HepG2 (cell line): ENCODE measurements around the gene MAN1A1. TPM values are rescaled to one million over a fixed set of nuclear protein-coding genes. Genes with fewer than 3 reads are reported as not detected.
A peak's percentile ranks its signal among the peaks of the same experiment; 100 is the strongest.

Source experiments
- ATAC-seq: fragments of 200-7000 bp; cut with Tn5 transposase; 3 replicates; pipeline ENCODE4 v1.9.1; 2020; ENCODE audit warnings: mild to moderate bottlenecking, moderate library complexity
- BruUV-seq: library from RNA; stranded (reverse); fragments of 400-500 nt; replicated peaks from 2 replicates; lab custom pipeline; 2021; lab: Mats Ljungman, UMichigan
- CTCF ChIA-PET: fragments of 300-600 bp; formaldehyde crosslinking; extraction: SDS; loops from one replicate; lab custom pipeline; 2021; ENCODE audit warnings: low total read pairs, inconsistent platforms, low intra/inter-chr PET ratio; lab: Yijun Ruan, JAX
- POLR2A ChIA-PET: fragments of 350-600 bp; sonication (Branson Sonifier 250); formaldehyde crosslinking; loops from one replicate; lab custom pipeline; 2020; ENCODE audit warnings: antibody characterized with exemption, inconsistent platforms; lab: Yijun Ruan, JAX
- DNase-seq: peaks from one replicate; pipeline ENCODE4 v3.0.0-alpha.2; 2015; ENCODE audit warnings: low spot score
- FAIRE-seq: peaks from 3 replicates; lab custom pipeline; 2011; peaks lifted over from hg19 to GRCh38; lab: Jason Lieb, UNC
- H2AFZ ChIP-seq: one replicate; pipeline ENCODE4 v1.6.1; 2011; ENCODE audit warnings: low read length, inconsistent platforms
- H3K27ac ChIP-seq: fragments of 300-600 bp; 3 replicates; pipeline ENCODE4 v1.8.0; 2011; ENCODE audit warnings: mixed run types, mild to moderate bottlenecking, mixed read lengths, low read length, inconsistent platforms; ENCODE audit not compliant: insufficient read depth; ENCODE audit errors: extremely low read length
- H3K27me3 ChIP-seq, 2 experiments: fragments of 200-600 bp in 1 of 2; 2 replicates in 1 of 2; 3 replicates in 1 of 2; pipeline versions ENCODE4 v1.6.0 to v1.8.0; 2011; ENCODE audit warnings: low read length in 2 of 2, mild to moderate bottlenecking in 2 of 2, moderate library complexity in 2 of 2, inconsistent platforms in 1 of 2; ENCODE audit not compliant: insufficient read depth in 2 of 2, control insufficient read depth in 1 of 2
- H3K36me3 ChIP-seq, 2 experiments: fragments of 200-600 bp in 1 of 2; replicated peaks in 1 of 2; 2 replicates in 1 of 2; 3 replicates in 1 of 2; pipeline versions ENCODE4 v1.5.1 to v1.8.0; 2011; ENCODE audit warnings: low read length in 2 of 2, inconsistent platforms in 1 of 2; ENCODE audit not compliant: insufficient read depth in 2 of 2, control insufficient read depth in 1 of 2
- H3K4me1 ChIP-seq: 2 replicates; pipeline ENCODE4 v1.5.1; 2012; ENCODE audit warnings: low read length, inconsistent platforms; ENCODE audit not compliant: insufficient read depth
- H3K4me2 ChIP-seq: 2 replicates; pipeline ENCODE4 v1.6.0; 2011; ENCODE audit warnings: low read depth, low read length, inconsistent platforms
- H3K4me3 ChIP-seq, 3 experiments: fragments of 200-600 bp in 1 of 3; sonication (generic), shearing (Covaris generic) in 1 of 3; replicated peaks in 1 of 3; 2 replicates each; pipeline ENCODE4 v1.5.1; 2011 to 2016; ENCODE audit warnings: low read length in 3 of 3, inconsistent platforms in 2 of 3, low read depth in 2 of 3, mild to moderate bottlenecking in 2 of 3, control low read depth in 1 of 3, mixed read lengths in 1 of 3; ENCODE audit not compliant: insufficient read depth in 1 of 3
- H3K79me2 ChIP-seq: one replicate; pipeline ENCODE4 v1.6.1; 2011; ENCODE audit warnings: low read length, inconsistent platforms; ENCODE audit not compliant: insufficient read depth
- H3K9ac ChIP-seq: 2 replicates; pipeline ENCODE4 v1.6.0; 2011; ENCODE audit warnings: mild to moderate bottlenecking, low read depth, low read length, inconsistent platforms; ENCODE audit not compliant: insufficient read depth
- H3K9me3 ChIP-seq: 2 replicates; pipeline ENCODE4 v1.5.1; 2012; ENCODE audit warnings: mild to moderate bottlenecking, low read length
- H4K20me1 ChIP-seq: 2 replicates; pipeline ENCODE4 v1.6.0; 2011; ENCODE audit warnings: inconsistent platforms, mild to moderate bottlenecking, low read length, moderate library complexity; ENCODE audit not compliant: insufficient read depth
- AGO2 ChIP-seq: fragments of 200-400 bp; formaldehyde crosslinking; optimal IDR thresholded peaks from 2 replicates; pipeline ENCODE3; 2017; ENCODE audit warnings: mild to moderate bottlenecking, low read depth, low read length, moderate library complexity
- BORCS8-MEF2B ChIP-seq: sonication (generic); formaldehyde crosslinking; IDR thresholded peaks from 2 replicates; pipeline ENCODE4 v1.8.0; 2022; ENCODE audit warnings: mild to moderate bottlenecking, missing genetic modification reagents
- HES4 ChIP-seq: sonication (generic); formaldehyde crosslinking; IDR thresholded peaks from 2 replicates; pipeline ENCODE4 v1.9.0; 2021; ENCODE audit warnings: mild to moderate bottlenecking, missing genetic modification reagents, borderline replicate concordance
- HOXA3 ChIP-seq: sonication (generic); formaldehyde crosslinking; IDR thresholded peaks from 2 replicates; pipeline ENCODE4 v1.5.0; 2020; ENCODE audit warnings: missing genetic modification reagents
- IKZF4 ChIP-seq: sonication (generic); formaldehyde crosslinking; IDR thresholded peaks from 2 replicates; pipeline ENCODE4 v1.5.1; 2020; ENCODE audit warnings: borderline replicate concordance, mild to moderate bottlenecking, low read depth, missing genetic modification reagents; ENCODE audit errors: not compliant biosample characterization
- RBM22 ChIP-seq: fragments of 200-400 bp; formaldehyde crosslinking; optimal IDR thresholded peaks from 2 replicates; pipeline ENCODE3; 2017; ENCODE audit warnings: mild to moderate bottlenecking, low read length, moderate library complexity
- ZC3H13 ChIP-seq: sonication (generic); formaldehyde crosslinking; IDR thresholded peaks from 2 replicates; pipeline ENCODE4 v1.8.1; 2023; ENCODE audit warnings: mild to moderate bottlenecking, missing genetic modification reagents, moderate library complexity
- ZNF282 ChIP-seq: fragments of 450-650 bp; IDR thresholded peaks from 2 replicates; pipeline ENCODE4 v1.6.1; 2018; ENCODE audit not compliant: partially characterized antibody
- ZNF547 ChIP-seq: sonication (generic); formaldehyde crosslinking; IDR thresholded peaks from 2 replicates; pipeline ENCODE4 v1.5.1; 2020; ENCODE audit warnings: mild to moderate bottlenecking, missing genetic modification reagents
- ZNF605 ChIP-seq: sonication (generic); formaldehyde crosslinking; IDR thresholded peaks from 2 replicates; pipeline ENCODE4 v1.8.0; 2022; ENCODE audit warnings: mild to moderate bottlenecking, missing genetic modification reagents
- ZNF652 ChIP-seq: IDR thresholded peaks from 2 replicates; pipeline ENCODE4 v1.6.1; 2016; ENCODE audit warnings: low read depth, borderline replicate concordance
- ZNF687 ChIP-seq: sonication (generic); formaldehyde crosslinking; IDR thresholded peaks from 2 replicates; pipeline ENCODE4 v1.5.1; 2020; ENCODE audit warnings: mild to moderate bottlenecking, missing genetic modification reagents, moderate library complexity
- ZNF737 ChIP-seq: sonication (generic); formaldehyde crosslinking; IDR thresholded peaks from 2 replicates; pipeline ENCODE4 v1.5.0; 2020; ENCODE audit warnings: missing genetic modification reagents, mild to moderate bottlenecking, borderline replicate concordance
- WGBS: methylation state at CpG from one replicate; pipeline ENCODE4 v1.1.6; 2017; ENCODE audit warnings: low lambda C conversion rate; 5-methylcytosine and 5-hydroxymethylcytosine counted together
- in situ Hi-C: cut with HindIII; loops from 2 replicates; pipeline ENCODE4 v1.10.0; 2017; ENCODE audit warnings: low pct_unique_long_range_greater_than_20kb; ENCODE audit not compliant: extremely low pct_ligation_motif_present
- intact Hi-C: fragments of 100-400 bp; cut with micrococcal nuclease; formaldehyde crosslinking; loops from one replicate; pipeline ENCODE4 v1.10.0; 2022; ENCODE audit not compliant: unreplicated experiment
- polyA plus RNA-seq, 8 experiments: library from polyadenylated mRNA; depleted of rRNA in 3 of 8; stranded (reverse) in 7 of 8; unstranded in 1 of 8; fragments of >200 nt; fragmentation: Illumina TruSeq in 4 of 8; extraction: Trizol in 4 of 8; gene quantifications; 2 replicates each; pipeline versions ENCODE4 v1.2.1 to v1.2.3, GENCODE V29; 2011 to 2016; ENCODE audit warnings: low read depth in 4 of 8, missing spikeins in 1 of 8, mixed read lengths in 1 of 8; ENCODE audit not compliant: insufficient read depth in 1 of 8
- total RNA-seq, 5 experiments: library from RNA; depleted of rRNA; stranded (reverse); fragments of >200 nt; fragmentation: Illumina TruSeq; extraction: Trizol; gene quantifications; 2 replicates each; pipeline ENCODE4 v1.2.3, GENCODE V29; 2016; ENCODE audit warnings: low read depth in 1 of 5
- TF ChIP-seq, protein P1 (sequence below), 2 experiments: sonication (generic) in 1 of 2; formaldehyde crosslinking in 1 of 2; IDR thresholded peaks; 2 replicates each; pipeline versions ENCODE4 v1.4.0 to v1.6.1; 2016 to 2020; ENCODE audit warnings: borderline replicate concordance in 1 of 2, low read depth in 1 of 2, mild to moderate bottlenecking in 1 of 2, missing genetic modification reagents in 1 of 2

MAN1A1 gene
- total and polyA plus RNA-seq, 2 of the 13 experiments (the other 11 are each of a cell fraction or from before 2014, with no cell fraction given): 156 to 236 TPM

DNA sequence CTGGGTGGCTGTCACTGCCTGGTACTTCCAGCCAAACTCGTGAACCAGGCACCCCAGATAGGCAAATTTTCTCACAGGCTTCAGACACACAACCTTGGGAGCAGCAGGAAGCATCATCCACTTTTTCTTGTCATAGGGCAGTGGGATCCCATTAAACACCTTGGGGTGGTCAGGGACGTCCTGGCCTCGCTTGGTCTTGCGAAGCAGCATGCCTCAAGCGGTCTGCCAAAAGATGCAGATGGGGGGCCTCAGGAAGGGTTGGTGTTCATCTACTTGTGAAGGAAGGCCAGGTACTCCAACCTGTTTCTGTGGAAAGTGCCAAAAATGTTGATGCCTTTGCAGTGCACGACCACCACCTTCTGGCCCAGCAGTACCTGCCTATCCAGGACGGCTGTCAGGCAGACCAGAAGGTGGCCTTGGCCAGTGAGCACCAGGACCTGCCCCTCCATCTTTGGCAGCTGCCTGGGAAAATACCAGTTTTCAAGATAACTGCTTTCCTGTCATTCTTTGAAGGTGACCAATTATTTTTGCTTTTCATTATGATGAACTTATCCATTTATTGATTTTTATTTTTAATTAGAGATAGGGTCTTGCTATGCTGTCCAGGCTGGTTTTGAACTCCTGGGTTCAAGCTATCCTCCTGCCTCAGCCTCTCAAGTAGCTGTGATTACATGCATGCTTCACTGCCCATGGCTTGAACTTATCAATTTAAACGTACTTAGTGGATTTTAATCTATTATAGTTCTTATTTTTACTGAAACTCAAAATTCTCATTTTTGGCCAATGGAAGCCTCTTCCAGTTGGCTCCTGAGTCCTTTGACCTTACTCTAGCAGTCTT, 80.1 kb downstream of the MAN1A1 start:
- Histone ChIP-seq H3K4me2 (no peak overlapping the region), H2AFZ (no peak overlapping the region), H3K27me3 (no peaks in the 10 kb centered on the region), H3K4me1 (peaks cover 50% of the 10 kb centered on the region), H3K9ac (no peak overlapping the region), H3K9me3 (peaks cover 23% of the 10 kb centered on the region), H3K36me3 (peaks cover 26 to 82% of the 10 kb centered on the region in 2 experiments), H3K79me2 (peaks cover 54% of the 10 kb centered on the region), H3K4me3 (no peak overlapping the region), H4K20me1 (peaks cover 5% of the 10 kb centered on the region), H3K27ac (no peak overlapping the region)
- DNase-seq: no peak
- no peak for FAIRE-seq
- in situ Hi-C loops (no loop called here), intact Hi-C loops (loop anchor here (10.0 kb wide), 1 partner anchor 375 kb away; the partner anchor contains the start of gene ASF1A)
- ChIA-PET POLR2A (no interaction called here), CTCF (no interaction called here)
- no TSS peak for BruUV-seq
- WGBS: 94% methylated on average over 5 of the region's 8 CpGs
- peak; percentile 45 for ATAC-seq
- TF ChIP-seq ZNF282: no peak
- 0 out of 2 replicates have a peak, but pooled peaks have one; percentile 27 for TF ChIP-seq ZC3H13 (CRISPR knock-in tag)
- no peak for TF ChIP-seq ZNF652 (CRISPR knock-in tag)
- TF ChIP-seq ZNF547: no peak
- 0 out of 2 replicates have a peak, but pooled peaks have one; percentile 4 for TF ChIP-seq ZNF605
- TF ChIP-seq BORCS8-MEF2B (CRISPR knock-in tag): no peak
- TF ChIP-seq ZNF737 (CRISPR knock-in tag): no peak
- peak; percentile 40 for TF ChIP-seq ZNF687 (CRISPR knock-in tag)
- TF ChIP-seq AGO2: peak; percentile 65
- TF ChIP-seq, protein P1, sequence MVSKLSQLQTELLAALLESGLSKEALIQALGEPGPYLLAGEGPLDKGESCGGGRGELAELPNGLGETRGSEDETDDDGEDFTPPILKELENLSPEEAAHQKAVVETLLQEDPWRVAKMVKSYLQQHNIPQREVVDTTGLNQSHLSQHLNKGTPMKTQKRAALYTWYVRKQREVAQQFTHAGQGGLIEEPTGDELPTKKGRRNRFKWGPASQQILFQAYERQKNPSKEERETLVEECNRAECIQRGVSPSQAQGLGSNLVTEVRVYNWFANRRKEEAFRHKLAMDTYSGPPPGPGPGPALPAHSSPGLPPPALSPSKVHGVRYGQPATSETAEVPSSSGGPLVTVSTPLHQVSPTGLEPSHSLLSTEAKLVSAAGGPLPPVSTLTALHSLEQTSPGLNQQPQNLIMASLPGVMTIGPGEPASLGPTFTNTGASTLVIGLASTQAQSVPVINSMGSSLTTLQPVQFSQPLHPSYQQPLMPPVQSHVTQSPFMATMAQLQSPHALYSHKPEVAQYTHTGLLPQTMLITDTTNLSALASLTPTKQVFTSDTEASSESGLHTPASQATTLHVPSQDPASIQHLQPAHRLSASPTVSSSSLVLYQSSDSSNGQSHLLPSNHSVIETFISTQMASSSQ (IDR thresholded peaks at IDR 0.05; ENCODE audit: low read depth): no peak
- TF ChIP-seq, protein P1 (CRISPR knock-in tag; IDR thresholded peaks at IDR 0.05; ENCODE audit: borderline replicate concordance): no peak
- TF ChIP-seq HES4: no peak
- no peak for TF ChIP-seq IKZF4 (CRISPR knock-in tag)
- peak; percentile 95 for TF ChIP-seq RBM22
- TF ChIP-seq HOXA3 (CRISPR knock-in tag): no peak
